Measurements from ENCODE around the gene OCEL1.

OCEL1 gene

DNA sequence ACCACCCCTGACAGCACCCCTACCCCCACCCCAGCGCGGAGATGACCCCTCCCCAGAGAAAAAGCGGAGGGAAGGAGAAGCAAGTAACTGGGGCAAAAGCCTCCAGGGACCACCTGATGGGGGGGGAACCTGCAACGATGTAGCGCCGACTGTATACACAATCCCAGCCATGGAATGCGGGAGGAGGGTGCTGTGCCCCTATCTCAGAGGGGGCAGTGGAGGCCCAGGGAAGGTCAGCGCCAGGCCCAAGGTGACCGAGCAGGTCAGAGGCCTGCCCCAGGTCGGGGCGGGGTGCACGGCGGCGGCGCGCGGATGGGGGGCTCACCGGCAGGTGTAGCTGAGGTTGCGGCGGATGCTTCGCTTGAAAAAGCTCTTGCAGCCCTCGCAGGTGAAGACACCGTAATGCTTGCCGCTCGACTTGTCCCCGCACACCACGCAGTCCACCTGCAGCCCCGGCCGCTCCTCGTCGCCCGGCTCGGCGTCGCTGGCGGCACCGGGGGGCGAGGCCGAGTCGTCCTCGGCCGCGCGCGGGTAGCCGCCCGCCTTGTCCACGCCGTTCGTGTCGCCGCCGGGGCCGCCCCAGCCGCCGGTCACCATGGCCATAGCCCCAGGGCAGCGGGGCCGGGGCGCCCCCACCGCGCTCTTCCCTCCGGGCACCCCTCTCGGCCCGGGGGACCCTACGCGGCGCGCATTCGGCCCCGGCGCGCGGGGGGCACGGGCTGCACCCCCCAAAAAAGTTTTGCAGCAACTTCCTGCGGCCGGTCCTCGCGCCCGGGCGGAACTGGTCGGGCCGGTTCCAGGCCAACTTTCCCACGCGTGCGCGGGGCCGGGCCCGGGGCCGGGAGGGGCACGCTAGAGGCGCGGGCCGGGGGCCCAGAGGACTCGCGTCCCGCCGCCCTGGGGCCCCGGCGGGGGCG is 18.9 kb downstream of the OCEL1 start:
- Histone ChIP-seq H4K20me1 (ENCODE audit: control insufficient read depth, insufficient read depth, low read depth, low read length) (peaks cover 14% of the 10 kb centered on the region), H3K36me3 (ENCODE audit: control insufficient read depth, low read length) (peaks cover 20% of the 10 kb centered on the region), H3K27ac (ENCODE audit: low read depth, low read length) (peak overlapping the region; percentile 53), H3K27me3 (ENCODE audit: control insufficient read depth, low read length) (no peaks in the 10 kb centered on the region), H3K9me3 (ENCODE audit: control insufficient read depth, insufficient read depth, low read length) (no peaks in the 10 kb centered on the region), H3F3A (ENCODE audit: control insufficient read depth, insufficient read depth) (peaks cover 10% of the 10 kb centered on the region), H3K4me2 (ENCODE audit: low read length) (peak overlapping the region; percentile 89), H3K4me1 (ENCODE audit: control insufficient read depth, low read length) (peaks cover 39% of the 10 kb centered on the region), H3K9me2 (replicated peaks; ENCODE audit: control insufficient read depth, low read length) (no peaks in the 10 kb centered on the region), H3K79me2 (ENCODE audit: control insufficient read depth, low read length) (peaks cover 52% of the 10 kb centered on the region), H3K4me3 (ENCODE audit: low read length) (peak overlapping the region; percentile 88)
- TF ChIP-seq EZH2phosphoT487 (IDR thresholded peaks at IDR 0.05; ENCODE audit: borderline replicate concordance, low read length), result no peak
- TF ChIP-seq, protein P1, sequence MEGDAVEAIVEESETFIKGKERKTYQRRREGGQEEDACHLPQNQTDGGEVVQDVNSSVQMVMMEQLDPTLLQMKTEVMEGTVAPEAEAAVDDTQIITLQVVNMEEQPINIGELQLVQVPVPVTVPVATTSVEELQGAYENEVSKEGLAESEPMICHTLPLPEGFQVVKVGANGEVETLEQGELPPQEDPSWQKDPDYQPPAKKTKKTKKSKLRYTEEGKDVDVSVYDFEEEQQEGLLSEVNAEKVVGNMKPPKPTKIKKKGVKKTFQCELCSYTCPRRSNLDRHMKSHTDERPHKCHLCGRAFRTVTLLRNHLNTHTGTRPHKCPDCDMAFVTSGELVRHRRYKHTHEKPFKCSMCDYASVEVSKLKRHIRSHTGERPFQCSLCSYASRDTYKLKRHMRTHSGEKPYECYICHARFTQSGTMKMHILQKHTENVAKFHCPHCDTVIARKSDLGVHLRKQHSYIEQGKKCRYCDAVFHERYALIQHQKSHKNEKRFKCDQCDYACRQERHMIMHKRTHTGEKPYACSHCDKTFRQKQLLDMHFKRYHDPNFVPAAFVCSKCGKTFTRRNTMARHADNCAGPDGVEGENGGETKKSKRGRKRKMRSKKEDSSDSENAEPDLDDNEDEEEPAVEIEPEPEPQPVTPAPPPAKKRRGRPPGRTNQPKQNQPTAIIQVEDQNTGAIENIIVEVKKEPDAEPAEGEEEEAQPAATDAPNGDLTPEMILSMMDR (IDR thresholded peaks at IDR 0.05; ENCODE audit: low read depth, low read length, poor library complexity, severe bottlenecking), result no peak

DNA sequence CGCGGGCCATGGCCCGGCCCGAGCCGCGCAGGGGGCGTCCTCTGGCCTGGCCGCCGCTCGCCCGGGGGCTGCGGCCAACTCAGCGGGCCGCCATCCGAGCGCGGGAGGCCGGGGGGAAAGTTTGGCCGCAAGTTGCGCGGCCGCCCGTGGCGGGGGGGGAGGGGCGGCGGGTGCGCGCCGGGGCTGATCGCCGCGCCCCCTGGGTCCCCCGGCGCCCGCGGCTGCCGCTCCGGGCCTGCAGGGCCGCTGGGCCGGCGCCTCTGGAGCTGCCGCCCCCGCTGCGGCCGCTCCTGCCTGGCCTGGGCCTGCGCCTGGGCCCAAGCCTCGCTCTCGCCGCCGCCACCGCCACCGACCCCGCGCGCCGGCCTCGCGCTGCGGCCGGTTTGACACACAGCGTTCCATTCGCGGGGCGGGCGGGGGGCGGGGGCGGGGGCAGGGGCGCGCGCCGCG is 19.5 kb downstream of the OCEL1 start, which contains the start of gene NR2F6:
Gene NR2F6, minus strand, starts transcription at position 385 of the 450 bp plus-strand sequence. CDS start 699 bp downstream, outside the sequence.
- Histone ChIP-seq H3K4me3 (ENCODE audit: low read length) (peak within 1 kb of the TSS; percentile 88), H3K36me3 (ENCODE audit: control insufficient read depth, low read length) (peaks cover 13% of the 10 kb centered on the region), H3K4me2 (ENCODE audit: low read length) (peak within 1 kb of the TSS; percentile 94), H3K9me3 (ENCODE audit: control insufficient read depth, insufficient read depth, low read length) (no peaks in the 10 kb centered on the region), H3K27me3 (ENCODE audit: control insufficient read depth, low read length) (no peaks in the 10 kb centered on the region), H3K9me2 (replicated peaks; ENCODE audit: control insufficient read depth, low read length) (no peaks in the 10 kb centered on the region), H3K27ac (ENCODE audit: low read depth, low read length) (peak within 1 kb of the TSS; percentile 78), H3K4me1 (ENCODE audit: control insufficient read depth, low read length) (peaks cover 39% of the 10 kb centered on the region), H3K79me2 (ENCODE audit: control insufficient read depth, low read length) (peaks cover 46% of the 10 kb centered on the region), H4K20me1 (ENCODE audit: control insufficient read depth, insufficient read depth, low read depth, low read length) (peaks cover 14% of the 10 kb centered on the region), H3F3A (ENCODE audit: control insufficient read depth, insufficient read depth) (peaks cover 10% of the 10 kb centered on the region)
- TF ChIP-seq, protein P1 (IDR thresholded peaks at IDR 0.05; ENCODE audit: low read depth, low read length, poor library complexity, severe bottlenecking), result no peak
- TF ChIP-seq EZH2phosphoT487 (IDR thresholded peaks at IDR 0.05; ENCODE audit: borderline replicate concordance, low read length), result no peak

DNA sequence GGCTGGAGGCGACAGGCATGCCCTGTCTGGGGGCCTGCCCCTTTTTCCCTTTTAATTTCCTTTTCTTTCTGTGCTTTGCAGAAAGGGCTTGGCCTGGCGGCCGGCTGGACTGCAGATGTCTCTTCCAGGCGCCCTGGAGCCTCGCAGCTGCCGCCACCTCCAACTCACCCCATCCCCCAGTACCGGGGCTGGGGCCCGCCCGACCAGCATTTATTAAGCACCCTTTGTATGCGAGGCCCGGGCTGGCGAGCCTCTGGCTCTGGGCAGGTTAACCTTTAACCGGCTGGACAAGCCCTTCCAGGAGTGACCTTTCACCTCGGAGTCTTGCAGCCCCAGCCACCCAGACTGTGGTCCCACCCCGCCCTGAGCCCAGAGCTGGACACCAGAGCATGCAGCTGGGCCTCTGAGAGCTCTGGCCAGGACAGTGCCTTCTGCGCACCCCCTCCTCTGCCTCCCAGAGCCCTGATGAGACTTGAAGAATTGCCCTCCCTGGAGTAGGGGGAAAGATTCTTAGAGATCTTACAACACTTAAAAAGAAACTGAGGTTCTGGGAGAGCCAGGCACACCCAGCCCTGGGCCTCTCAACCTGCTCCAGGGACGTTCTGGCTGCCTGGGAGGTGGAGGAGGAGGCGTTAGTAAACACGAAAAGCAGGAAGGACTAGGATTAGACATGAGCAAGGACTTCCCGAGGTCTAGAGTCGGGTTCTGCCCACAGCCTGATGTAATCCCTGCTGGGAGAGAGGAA is 20.8 kb downstream of the OCEL1 start:
- no peaks in the 10 kb centered on the region for H3K9me2 ChIP-seq (replicated peaks; ENCODE audit: control insufficient read depth, low read length)

More for the DNA sequence above, 20.8 kb downstream of the OCEL1 start:
- Histone ChIP-seq H3F3A (ENCODE audit: control insufficient read depth, insufficient read depth) (peaks cover 10% of the 10 kb centered on the region), H4K20me1 (ENCODE audit: control insufficient read depth, insufficient read depth, low read depth, low read length) (peaks cover 14% of the 10 kb centered on the region), H3K36me3 (ENCODE audit: control insufficient read depth, low read length) (peaks cover 4% of the 10 kb centered on the region), H3K27me3 (ENCODE audit: control insufficient read depth, low read length) (no peaks in the 10 kb centered on the region), H3K4me3 (ENCODE audit: low read length) (peak overlapping the region; percentile 76), H3K4me1 (ENCODE audit: control insufficient read depth, low read length) (peaks cover 39% of the 10 kb centered on the region), H3K4me2 (ENCODE audit: low read length) (peak overlapping the region; percentile 94), H3K79me2 (ENCODE audit: control insufficient read depth, low read length) (peaks cover 34% of the 10 kb centered on the region), H3K27ac (ENCODE audit: low read depth, low read length) (peak overlapping the region; percentile 78), H3K9me3 (ENCODE audit: control insufficient read depth, insufficient read depth, low read length) (no peaks in the 10 kb centered on the region)
- TF ChIP-seq EZH2phosphoT487 (IDR thresholded peaks at IDR 0.05; ENCODE audit: borderline replicate concordance, low read length), result no peak
- TF ChIP-seq, protein P1 (IDR thresholded peaks at IDR 0.05; ENCODE audit: low read depth, low read length, poor library complexity, severe bottlenecking), result no peak

Data from DOHH2 (cell line).